Measurements from ENCODE around the gene MSRB2.

DNA sequence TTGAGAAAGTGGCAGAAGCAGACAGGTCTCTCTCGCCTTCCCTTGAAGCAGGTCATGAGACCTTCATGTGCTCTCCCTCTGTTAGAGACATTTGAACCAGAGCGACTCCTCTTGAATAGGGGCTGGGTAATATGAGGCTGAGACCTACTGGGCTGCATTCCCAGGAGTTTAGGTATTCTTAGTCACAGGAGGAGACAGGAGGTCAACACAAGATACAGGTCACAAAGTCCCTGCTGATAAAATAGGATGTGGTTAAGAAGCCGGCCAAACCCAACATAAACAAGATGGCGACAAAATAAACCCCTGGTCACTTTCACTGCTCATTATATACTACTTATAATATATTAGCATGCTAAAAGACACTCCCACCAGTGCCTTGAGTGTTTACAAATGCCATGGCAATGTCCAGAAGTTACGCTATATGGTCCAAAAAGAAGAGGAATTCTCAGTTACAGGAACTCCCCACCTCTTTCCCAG, 43.5 kb upstream of the MSRB2 start:
- TF ChIP-seq, protein P1, sequence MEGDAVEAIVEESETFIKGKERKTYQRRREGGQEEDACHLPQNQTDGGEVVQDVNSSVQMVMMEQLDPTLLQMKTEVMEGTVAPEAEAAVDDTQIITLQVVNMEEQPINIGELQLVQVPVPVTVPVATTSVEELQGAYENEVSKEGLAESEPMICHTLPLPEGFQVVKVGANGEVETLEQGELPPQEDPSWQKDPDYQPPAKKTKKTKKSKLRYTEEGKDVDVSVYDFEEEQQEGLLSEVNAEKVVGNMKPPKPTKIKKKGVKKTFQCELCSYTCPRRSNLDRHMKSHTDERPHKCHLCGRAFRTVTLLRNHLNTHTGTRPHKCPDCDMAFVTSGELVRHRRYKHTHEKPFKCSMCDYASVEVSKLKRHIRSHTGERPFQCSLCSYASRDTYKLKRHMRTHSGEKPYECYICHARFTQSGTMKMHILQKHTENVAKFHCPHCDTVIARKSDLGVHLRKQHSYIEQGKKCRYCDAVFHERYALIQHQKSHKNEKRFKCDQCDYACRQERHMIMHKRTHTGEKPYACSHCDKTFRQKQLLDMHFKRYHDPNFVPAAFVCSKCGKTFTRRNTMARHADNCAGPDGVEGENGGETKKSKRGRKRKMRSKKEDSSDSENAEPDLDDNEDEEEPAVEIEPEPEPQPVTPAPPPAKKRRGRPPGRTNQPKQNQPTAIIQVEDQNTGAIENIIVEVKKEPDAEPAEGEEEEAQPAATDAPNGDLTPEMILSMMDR (IDR thresholded peaks at IDR 0.05; ENCODE audit: low read length): no peak
- no peak for TF ChIP-seq EZH2 (IDR thresholded peaks at IDR 0.05; ENCODE audit: borderline replicate concordance, low read length)

All from OCI-LY1 (cell line).